GM19239 (cell line): ENCODE data around the gene C17orf50.
A peak's percentile ranks its signal among the peaks of the same experiment; 100 is the strongest.

Experiments used
- DNase-seq: peaks from one replicate; pipeline ENCODE4 v3.0.0; 2011; ENCODE audit warnings: low spot score; ENCODE audit not compliant: insufficient read length
- FAIRE-seq: peaks from 2 replicates; lab custom pipeline; 2011; peaks lifted over from hg19 to GRCh38; lab: Jason Lieb, UNC

Gene C17orf50

DNA sequence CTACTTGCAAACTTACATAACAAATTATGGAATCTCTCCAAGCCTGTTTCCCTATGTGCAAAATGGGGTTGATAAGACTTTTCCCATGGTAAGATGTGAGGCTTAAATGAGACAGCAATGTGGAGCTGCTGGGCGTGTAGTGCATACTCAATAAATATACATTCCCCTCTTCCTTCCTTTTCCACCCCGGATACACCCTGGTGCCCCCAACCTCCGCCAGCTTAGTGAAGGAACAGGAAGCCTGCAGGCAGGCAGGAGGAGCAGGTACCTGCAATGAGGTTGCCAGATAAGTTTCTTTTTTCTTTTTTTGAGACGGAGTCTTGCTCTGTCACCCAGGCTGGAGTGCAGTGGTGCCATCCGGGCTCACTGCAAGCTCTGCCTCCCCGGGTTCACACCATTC lies 14.9 kb downstream of the C17orf50 start:
- DNase-seq (no peak), FAIRE-seq (no peak)

DNA sequence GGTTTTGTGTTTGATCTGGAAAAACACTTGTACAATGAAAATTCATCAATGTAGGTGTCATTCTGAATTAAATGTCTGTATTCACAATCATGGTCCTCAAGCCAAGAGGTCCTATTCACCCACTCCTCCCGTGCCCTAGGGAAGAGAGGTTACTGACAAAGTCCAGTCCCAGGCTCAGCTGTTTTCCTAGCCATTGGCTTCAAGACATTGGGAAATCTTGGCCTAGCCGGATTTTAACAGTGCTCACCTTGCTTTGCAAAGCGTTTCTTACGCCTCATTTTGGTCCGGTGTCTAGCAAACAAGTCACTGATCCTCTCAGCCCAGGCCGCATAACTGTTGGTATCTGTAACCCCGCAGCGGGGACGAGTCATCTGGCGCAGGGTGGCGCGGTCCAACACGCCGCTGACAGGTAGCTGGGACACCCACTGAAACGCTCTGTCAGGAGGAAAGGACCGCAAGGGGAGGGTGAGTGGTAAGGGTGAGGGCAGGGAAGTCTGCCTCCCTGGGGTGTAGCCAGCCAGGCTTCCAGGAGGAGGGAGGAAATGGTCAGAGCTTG lies 18.0 kb downstream of the C17orf50 start:
- no peak for FAIRE-seq
- DNase-seq: no peak

DNA sequence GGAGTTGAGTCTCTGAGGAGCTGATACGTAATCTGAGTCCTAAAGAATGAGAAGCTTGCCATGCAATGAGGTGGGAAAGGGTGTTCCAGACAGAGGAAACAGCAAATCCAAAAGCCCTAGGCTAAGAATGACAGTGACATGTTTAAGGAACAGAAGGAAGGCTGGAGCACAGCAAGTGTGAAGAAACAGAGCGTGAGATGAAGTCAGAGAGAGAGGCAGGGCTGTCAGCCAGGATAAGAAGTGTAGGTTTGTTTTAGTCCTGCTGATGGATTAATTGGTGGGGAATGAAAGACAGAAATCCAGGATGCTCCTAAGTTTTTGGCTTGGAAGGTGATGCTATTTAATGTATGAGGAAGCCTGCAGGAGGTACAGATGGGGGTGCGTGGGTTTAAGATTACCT lies 20.3 kb downstream of the C17orf50 start:
- FAIRE-seq (no peak), DNase-seq (no peak)

DNA sequence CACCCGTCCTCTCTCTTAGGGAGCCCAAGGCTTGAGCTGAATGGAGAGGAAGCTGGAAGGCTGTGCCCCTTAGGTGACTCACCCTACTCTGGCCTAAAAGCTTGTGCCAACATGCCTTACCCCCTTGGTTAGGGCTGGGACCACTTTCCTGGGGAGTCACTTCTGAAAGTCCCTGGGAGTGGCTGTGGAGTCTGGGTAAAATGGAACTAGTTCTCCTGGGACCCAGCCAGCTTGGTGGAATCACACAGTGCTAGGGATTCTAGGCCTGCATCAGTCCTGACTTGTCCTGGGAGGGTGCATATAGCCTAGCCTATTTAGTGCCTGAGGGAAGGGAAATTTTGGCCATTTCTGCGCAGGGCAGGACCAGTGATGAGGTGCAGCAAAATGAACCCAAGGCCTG lies 24.2 kb downstream of the C17orf50 start:
- FAIRE-seq (no peak), DNase-seq (no peak)

DNA sequence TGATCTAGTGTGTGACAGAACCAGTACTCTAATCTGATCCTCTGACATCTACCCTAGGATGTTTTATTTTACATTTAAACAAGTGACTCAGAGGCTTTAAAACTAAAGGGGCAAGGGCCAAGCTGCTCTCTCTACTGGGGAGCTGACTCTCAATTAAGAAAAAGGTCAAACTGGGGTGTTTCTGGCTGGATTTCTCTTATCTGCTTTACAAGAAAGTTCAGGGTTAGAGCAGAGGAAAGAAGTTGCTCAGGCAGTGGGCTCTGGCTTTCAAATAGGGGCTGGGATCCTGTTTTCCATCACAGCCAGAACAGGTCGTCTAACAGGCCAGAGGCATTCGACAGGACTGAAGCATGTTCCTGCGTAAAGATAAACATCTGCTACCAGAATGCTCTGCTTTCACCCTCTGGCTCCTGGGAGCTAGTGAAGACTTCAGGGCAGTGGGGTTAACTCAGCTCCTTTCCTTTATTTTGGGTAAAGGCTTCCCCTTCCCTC lies 26.3 kb downstream of the C17orf50 start:
- FAIRE-seq: no peak
- DNase-seq: no peak

DNA sequence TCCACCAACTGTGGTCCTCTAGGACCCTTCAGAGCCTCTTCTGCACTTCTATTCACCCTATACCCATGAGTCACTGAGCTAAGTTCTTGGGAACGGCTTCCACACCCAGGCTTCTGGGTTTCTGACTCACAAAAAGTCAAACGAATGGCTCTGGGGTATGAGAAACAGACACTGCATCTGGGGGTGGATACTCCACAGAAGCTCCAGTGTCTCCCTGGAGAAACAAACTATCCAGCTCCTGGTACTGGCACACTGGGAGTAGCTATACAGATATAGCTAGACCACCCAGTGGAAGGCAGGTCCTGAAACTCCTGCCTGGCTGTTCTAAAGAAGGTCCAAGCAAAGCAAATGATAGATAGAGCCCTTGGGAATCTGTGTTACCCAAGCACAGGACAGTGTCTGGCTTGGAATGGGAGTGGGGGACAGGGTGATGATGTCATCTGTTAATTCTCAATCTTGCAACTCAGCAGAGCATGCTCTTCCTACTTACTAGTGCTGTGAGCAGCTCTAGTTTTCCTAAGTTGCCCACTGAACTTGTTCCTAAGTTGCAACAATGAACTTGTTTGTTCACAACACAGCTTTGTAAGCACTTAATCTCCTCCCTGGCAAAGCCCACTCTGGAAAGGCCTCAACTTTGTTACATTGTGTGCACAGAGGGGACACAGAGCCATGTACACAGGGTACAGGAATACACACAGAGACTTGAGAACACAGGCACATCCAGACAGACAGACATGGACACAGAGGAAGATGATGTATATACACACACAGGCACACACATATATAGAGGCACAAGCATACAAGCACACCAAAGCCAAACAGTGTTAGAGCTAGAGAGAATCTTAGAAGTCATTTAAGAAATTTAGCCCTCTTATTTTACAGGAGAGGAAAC lies 28.0 kb downstream of the C17orf50 start:
- FAIRE-seq: no peak
- DNase-seq: no peak

DNA sequence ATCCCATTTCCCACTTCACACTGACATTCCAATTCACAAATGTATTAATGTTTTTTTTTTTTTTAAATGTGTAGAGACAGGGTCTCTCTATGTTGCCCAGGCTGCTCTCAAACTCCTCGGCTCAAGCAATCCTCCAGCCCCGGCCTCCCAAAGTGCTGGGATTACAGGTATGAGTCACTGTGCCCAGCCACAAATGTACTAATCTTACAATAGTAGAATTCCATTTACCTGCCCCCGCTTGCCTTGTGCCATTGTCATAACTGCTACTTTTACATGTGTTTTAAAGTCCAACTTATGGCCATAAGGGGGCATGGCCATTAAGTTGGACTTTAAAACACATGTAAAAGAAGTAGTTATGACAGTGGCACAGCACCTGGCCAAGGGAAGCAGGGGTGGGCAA lies 30.2 kb downstream of the C17orf50 start:
- FAIRE-seq (no peak), DNase-seq (no peak)

DNA sequence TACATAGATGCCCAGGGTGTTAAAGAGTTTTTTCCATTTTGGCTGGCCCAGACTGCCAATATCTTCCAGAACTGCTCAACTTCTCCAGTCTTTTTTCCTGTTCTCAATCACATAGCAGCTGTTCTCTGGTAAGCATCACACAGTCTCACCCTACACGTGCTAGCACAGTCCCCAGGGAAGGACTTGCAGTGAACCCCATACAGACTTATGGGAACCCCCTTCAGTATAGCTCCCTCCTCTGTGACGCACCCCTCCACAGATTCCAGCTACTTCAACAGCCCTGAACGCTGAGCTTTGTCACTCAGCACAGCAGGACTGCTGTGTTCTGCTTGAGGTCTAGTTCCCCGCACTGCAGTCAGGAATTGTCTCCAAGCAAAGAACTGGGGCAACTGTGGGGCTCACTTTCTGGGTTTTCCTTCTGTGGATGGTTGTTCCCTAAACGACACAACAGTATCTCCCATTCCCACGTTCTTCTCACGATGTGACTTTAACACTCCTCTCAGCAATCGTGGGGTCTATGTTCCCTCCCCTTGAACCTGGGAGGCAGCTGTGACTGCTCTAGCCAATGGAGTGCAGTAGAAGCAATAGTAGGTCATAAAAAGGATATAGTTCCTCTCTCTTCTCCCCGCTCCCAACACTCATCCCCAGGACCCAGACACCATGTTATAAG lies 31.1 kb downstream of the C17orf50 start:
- DNase-seq: no peak
- FAIRE-seq: no peak

DNA sequence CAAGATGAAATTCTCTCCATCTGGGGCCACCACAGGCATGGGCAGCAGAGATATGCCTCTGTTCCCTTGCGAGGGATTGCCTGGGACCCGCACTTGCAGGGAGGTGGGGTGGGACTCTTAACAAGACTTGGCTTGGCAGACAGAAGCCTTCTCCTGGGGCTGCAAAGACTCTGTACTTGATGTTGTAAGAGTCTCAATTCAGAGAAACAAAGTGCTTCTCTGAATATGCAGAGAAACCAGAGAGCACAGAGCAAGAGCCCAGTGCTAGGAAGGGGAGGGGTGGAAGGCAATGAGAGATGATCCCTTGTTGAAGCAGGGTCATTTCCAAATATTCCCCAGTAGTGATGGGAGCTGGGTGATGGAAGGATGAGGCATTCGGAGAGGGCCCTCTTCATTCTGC lies 32.6 kb downstream of the C17orf50 start:
- FAIRE-seq: no peak

DNA sequence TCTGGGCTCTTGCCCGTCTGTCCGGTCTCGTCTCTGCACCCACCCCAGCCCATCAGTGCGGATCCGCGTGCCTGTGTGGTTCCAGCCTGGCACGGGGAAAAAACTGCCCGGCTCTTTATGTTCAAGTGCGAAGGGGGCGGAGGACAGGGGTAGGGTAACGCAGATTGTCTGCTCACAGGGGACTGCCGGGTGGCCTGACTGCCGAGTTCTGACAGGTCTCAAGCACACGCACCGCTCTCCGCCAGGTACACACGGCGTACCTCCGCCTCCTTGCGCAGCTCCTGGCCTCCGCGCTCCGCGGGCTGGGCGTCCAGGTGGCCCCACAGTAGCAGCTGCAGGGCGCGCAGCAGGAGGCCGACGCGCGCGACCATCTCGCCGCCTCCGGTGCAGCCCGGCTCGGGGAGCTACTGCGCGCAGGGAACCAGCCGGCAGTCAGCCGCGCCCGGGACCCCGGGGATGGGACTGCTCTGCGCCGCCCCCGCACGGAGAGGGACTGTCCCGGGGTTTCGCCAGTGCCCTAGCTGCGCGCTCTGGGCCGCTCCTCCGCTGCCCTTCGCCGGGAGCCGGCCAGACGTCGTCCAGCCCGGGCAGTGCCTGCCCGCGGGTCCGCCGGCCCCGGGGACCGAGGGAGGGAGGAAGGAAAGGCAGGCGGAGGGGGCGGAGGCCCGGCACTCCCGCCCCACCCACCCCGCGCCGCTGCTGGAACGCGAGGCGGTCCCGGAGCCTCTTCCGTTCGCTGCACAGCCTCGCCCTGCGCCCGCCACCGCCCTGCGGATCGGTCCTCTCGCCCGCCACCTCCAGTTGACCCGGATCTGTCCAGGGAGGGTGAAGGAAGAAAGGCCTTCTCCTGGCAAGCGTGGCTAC lies 34.6 kb downstream of the C17orf50 start, which contains the start of gene MMP28:
Gene MMP28 (minus strand): TSS at position 635 of the 864 bp plus-strand sequence. CDS start 264 bp downstream, at position 371.
- no peak for FAIRE-seq
- DNase-seq: no peak

More for the DNA sequence above, 32.6 kb downstream of the C17orf50 start:
- DNase-seq: no peak

DNA sequence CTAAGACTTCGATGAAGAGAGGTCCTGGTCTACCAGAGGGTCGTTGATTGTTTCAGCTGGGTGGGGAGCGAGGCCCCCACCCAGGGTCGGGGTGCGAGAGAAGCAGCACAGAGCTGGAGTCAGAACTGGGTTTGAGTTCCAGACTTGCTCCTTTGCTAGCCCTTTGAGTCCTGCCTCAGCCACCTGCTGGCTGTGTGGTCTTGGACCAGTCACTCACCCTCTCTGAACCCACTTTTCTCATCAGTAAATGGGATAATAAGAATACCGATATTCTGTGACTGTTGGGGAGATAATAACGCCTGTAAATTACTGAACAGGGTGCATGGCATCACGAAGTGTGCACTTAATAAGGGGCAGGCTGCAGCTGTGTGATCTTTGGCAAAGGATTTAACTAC lies 35.2 kb downstream of the C17orf50 start:
- FAIRE-seq: no peak

DNA sequence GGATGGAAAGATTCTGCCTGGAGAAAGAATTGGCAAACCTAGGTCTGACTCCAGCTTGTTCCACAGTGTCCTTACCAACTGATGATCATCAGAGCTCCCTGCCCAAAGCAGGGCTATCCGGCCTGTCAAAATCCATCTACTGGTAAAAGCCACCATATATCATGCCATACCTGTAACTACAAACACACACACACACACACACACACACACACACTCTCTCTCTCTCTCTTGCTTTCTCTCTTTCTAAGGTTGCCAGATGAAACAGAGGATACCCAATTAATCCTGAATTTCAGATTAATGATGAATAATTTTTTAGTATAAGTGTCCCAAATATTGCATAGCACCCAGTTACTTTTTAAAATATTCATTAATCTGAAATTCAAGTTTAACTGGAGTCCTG lies 36.3 kb downstream of the C17orf50 start:
- FAIRE-seq (no peak), DNase-seq (no peak)

More for the DNA sequence above, 35.2 kb downstream of the C17orf50 start:
- DNase-seq: no peak

DNA sequence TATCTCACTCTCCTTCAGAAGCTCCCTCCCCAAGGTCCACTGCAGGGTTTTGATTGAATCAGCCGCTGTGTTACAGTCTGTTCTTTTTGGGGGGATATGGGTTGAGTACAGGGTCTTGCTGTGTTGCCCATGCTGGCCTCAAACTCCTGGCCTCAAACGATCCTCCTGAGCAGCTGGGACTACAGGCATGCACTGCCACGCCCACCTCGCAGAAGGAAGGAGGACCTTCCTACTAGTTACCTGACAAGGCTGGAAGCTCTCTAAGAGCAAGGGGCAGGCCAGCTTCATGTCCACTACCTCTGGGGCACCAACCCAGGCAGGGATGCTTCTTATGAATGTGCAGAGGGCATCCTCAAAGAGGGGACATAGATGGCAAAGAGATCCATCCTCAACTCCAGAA lies 36.7 kb downstream of the C17orf50 start:
- DNase-seq (no peak), FAIRE-seq (no peak)

DNA sequence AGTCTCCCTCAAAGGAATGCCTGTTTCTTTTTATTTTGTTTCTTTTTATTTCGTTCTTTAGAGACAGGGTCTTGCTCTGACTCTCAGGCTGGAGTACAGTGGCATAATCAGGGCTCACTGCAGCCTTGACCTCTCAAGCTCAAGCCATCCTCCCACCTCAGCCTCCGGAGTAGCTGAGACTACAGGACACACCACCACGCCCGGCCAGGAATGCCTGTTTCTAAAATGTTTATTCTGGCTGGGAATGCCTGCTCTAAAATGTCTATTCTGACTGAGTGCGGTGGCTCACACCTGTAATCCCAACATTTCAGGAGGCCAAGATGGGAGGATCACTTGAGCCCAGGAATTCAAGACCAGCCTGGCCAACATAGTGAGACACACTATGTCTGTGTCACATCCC lies 37.2 kb downstream of the C17orf50 start:
- DNase-seq (no peak), FAIRE-seq (no peak)

DNA sequence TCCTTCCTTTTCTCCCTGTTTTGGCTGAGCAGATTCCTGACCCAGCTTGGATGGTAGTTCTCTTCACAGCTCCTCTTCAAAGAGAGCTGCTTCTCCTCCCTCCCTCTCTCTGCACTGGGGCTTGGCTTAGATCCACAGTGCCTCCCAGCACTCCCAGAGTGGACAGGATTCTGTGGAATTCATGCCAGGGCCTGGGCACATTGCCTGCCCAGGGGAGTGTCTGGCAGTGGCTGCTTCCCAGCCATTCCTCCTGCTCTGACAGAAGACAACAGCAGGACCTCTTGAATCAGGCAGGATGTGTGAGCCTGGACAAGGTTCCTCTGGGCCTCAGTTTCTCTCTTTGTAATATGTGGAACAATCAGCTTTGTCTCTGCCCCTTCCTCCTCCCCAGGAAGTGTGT lies 39.3 kb downstream of the C17orf50 start:
- FAIRE-seq: no peak
- DNase-seq: no peak

DNA sequence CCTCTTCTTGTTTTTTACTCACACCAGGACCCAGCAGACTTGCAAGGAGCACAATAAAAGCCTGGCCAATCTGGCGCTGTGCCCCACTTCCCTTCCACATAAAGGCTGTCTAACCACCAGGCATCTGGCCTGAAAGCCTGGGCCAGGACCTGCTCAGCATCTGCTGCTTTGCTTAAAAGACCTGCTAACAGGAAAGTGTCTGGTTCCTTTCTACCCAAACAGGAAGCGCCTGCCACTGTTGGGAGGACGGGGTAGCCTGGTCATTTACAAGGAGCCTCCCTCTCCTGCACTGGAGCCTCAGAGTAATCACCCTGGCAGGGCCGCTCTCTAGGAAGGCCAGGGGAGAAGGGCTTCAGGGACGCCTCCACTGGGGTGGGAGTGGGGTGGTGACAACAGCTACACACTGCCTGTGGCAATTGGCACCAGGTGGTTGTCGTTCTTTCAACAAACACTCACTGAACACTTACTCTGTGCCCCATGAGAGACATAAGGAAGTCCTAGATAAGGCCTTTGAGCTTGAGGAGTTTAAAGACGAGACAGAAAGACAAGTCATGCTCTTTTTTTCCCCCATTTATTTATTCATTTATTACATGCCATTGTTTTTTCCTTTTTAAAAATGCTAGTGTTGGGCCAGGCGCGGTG lies 41.0 kb downstream of the C17orf50 start:
- FAIRE-seq (no peak), DNase-seq (no peak)

DNA sequence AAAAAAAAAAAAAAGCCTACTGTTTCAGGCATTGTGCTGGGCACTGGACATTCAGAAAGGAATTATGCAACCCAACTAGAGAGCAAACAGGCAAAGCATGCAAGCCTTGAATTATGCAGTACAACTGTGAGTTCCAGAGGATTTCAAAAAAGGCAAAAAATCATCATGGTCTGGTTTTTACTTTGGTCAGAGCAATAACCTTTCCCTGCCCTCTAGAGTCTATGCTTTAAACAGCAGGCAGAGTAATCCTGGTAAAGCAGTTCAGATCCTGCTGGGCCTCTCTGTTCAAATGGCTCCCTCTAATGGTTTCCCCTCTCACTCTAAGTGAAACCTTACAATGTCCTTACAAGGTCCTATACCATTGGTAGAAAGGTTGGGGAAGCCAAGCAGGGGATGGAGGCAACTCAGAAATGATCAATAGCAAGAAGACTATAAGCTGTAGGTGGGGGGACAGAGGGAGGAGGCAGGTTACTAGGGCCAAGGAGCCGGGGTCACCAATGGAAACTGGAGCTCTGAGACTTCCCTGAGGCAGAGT lies 44.0 kb downstream of the C17orf50 start:
- FAIRE-seq (no peak), DNase-seq (peak; percentile 77)

DNA sequence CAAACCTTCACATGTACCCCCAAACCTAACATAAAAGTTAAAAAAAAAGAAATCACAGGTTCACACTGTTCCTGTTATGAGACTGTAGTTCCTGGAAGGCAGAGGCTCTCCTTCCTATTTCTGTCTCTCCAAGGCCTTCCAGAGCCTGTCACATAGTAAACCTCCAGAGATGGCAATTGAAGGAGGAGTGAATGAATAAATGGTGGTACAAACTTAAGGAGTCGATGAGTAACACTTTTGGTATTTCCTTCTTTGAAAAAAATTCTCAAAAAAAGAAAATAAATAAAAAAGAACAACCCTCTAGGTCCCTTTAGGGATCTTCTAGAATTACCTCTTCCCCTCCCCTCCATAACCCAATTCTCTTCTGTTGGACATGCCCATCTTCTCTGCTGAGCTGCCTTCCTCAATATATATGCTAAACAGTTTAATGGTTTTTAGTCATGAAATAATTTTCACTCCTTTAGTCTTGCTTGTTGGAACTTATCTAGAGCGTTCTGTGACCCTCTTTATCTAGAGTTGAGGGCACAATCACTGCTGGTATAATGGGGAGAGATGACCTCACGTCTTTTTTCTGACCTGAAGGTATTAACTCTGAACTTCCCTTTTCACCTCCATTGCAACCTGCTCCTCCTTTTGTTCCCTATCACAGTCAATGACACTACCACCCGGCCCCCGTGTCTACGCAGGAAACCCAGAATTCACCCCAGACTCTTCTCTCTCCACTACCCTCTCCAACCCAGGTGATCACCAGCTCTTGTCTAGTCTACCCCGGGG lies 46.9 kb downstream of the C17orf50 start:
- DNase-seq (no peak), FAIRE-seq (no peak)
